Endothelial cell of umbilical vein (primary cell): ENCODE measurements around the gene MED13.

Experiments used
- CTCF ChIP-seq, 2 donors: IDR thresholded peaks; 1 replicate in 1 of 2; 2 replicates in 1 of 2; pipeline ENCODE4 v1.5.1; 2011; ENCODE audit warnings: low read length in 2 of 2, mild to moderate bottlenecking in 2 of 2, moderate library complexity in 2 of 2, control low read depth in 1 of 2, inconsistent platforms in 1 of 2, low read depth in 1 of 2; ENCODE audit not compliant: insufficient read depth in 1 of 2; ENCODE audit errors: extremely low read depth in 1 of 2
- EZH2 ChIP-seq: IDR thresholded peaks from 2 replicates; pipeline ENCODE4 v1.6.1; 2012; ENCODE audit warnings: borderline replicate concordance, low read depth, mild to moderate bottlenecking, moderate library complexity, low read length, inconsistent platforms; ENCODE audit not compliant: severe bottlenecking
- MAX ChIP-seq: IDR thresholded peaks from 2 replicates; pipeline ENCODE4 v1.6.1; 2011; ENCODE audit not compliant: insufficient read depth, insufficient read length

- TF ChIP-seq MAX (no peak), CTCF (IDR thresholded peaks at IDR 0.05; ENCODE audit: extremely low read depth in 1 of 2, insufficient read depth in 1 of 2, low read depth in 1 of 2, low read length in 2 of 2) (no peak), EZH2 (no peak)
Observed at GRCh38 chr17:62014526-62014925, 50.6 kb downstream of the MED13 start.
